ENCODE results near the gene DLG2. TPM values are rescaled to one million over a fixed set of nuclear protein-coding genes. Genes with fewer than 3 reads are reported as not detected.

Gene DLG2
- total RNA-seq, 1 donor from 2014 or later, result 0.43 TPM

- Histone ChIP-seq H3K4me3 (no peak overlapping the region), H3K27me3 (no peaks in the 10 kb centered on the region), H3K27ac (no peak overlapping the region), H3K4me1 (no peaks in the 10 kb centered on the region), H3K36me3 (no peaks in the 10 kb centered on the region), H3K9me3 (no peaks in the 10 kb centered on the region)
- DNase-seq (ENCODE audit: low spot score in 2 of 2), result no peak
- intact Hi-C loops (cut with DNase I), result no loop called here
- TF ChIP-seq CTCF (IDR thresholded peaks at IDR 0.05), result no peak
Observed at GRCh38 chr11:83778596-83778995, 1848.5 kb downstream of the DLG2 start.

GRCh38 chr11:83773950-83774880 is 1852.9 kb downstream of the DLG2 start:
- H3K27ac ChIP-seq, result no peak overlapping the region
- no peak for TF ChIP-seq CTCF (IDR thresholded peaks at IDR 0.05)
- no peaks in the 10 kb centered on the region for H3K27me3 ChIP-seq
- no peak overlapping the region for H3K4me3 ChIP-seq
- no peak for DNase-seq (ENCODE audit: low spot score in 2 of 2)
- H3K4me1 ChIP-seq, result no peaks in the 10 kb centered on the region
- no peaks in the 10 kb centered on the region for H3K9me3 ChIP-seq
- intact Hi-C loops (cut with DNase I), result no loop called here
- H3K36me3 ChIP-seq, result no peaks in the 10 kb centered on the region

- no peak for DNase-seq (ENCODE audit: low spot score in 2 of 2)
- Histone ChIP-seq H3K36me3 (no peaks in the 10 kb centered on the region), H3K9me3 (no peaks in the 10 kb centered on the region), H3K4me1 (no peaks in the 10 kb centered on the region), H3K27ac (no peak overlapping the region), H3K4me3 (no peak overlapping the region), H3K27me3 (no peaks in the 10 kb centered on the region)
- TF ChIP-seq CTCF (IDR thresholded peaks at IDR 0.05), result no peak
- intact Hi-C loops (cut with DNase I), result no loop called here
Observed at GRCh38 chr11:83768489-83768888, 1858.7 kb downstream of the DLG2 start.

GRCh38 chr11:83766932-83767331 is 1860.2 kb downstream of the DLG2 start:
- Histone ChIP-seq H3K4me1 (no peaks in the 10 kb centered on the region), H3K27ac (no peak overlapping the region), H3K36me3 (no peaks in the 10 kb centered on the region), H3K4me3 (no peak overlapping the region), H3K9me3 (no peaks in the 10 kb centered on the region), H3K27me3 (no peaks in the 10 kb centered on the region)
- TF ChIP-seq CTCF (IDR thresholded peaks at IDR 0.05), result no peak
- intact Hi-C loops (cut with DNase I), result no loop called here
- DNase-seq (ENCODE audit: low spot score in 2 of 2), result no peak

GRCh38 chr11:83764643-83765042 is 1862.5 kb downstream of the DLG2 start:
- DNase-seq (ENCODE audit: low spot score in 2 of 2), result no peak
- no peaks in the 10 kb centered on the region for H3K9me3 ChIP-seq
- no peaks in the 10 kb centered on the region for H3K4me1 ChIP-seq
- H3K27ac ChIP-seq, result no peak overlapping the region
- H3K27me3 ChIP-seq, result no peaks in the 10 kb centered on the region
- TF ChIP-seq CTCF (IDR thresholded peaks at IDR 0.05), result no peak
- H3K36me3 ChIP-seq, result no peaks in the 10 kb centered on the region
- H3K4me3 ChIP-seq, result no peak overlapping the region
- intact Hi-C loops (cut with DNase I), result no loop called here
